CD4-positive, CD25-positive, alpha-beta regulatory T cell (primary cell): ENCODE measurements around the gene CASP7. TPM values are rescaled to one million over a fixed set of nuclear protein-coding genes. Genes with fewer than 3 reads are reported as not detected.
A peak's percentile ranks its signal among the peaks of the same experiment; 100 is the strongest.

Source experiments
- ATAC-seq, 2 donors: fragments of 150-1000 bp; cut with Tn5 transposase; one replicate each; pipeline ENCODE4 v1.10.0; 2021; ENCODE audit warnings: low read depth in 2 of 2, moderate number of reproducible peaks in 2 of 2, moderate library complexity in 1 of 2
- DNase-seq, 3 donors: peaks; one replicate each; pipeline versions ENCODE4 v3.0.0 to v3.0.0-alpha.2; 2012 to 2022; ENCODE audit warnings: mixed read lengths in 1 of 3
- H3K27ac ChIP-seq: one replicate; pipeline ENCODE4 v1.7.0; 2013; ENCODE audit warnings: mild to moderate bottlenecking, low read length; ENCODE audit not compliant: insufficient read depth, poor library complexity, severe bottlenecking
- H3K27me3 ChIP-seq: one replicate; pipeline ENCODE4 v1.7.0; 2013; ENCODE audit warnings: low read length; ENCODE audit not compliant: control insufficient read depth, insufficient read depth
- H3K36me3 ChIP-seq: one replicate; pipeline ENCODE4 v1.7.0; 2013; ENCODE audit warnings: mild to moderate bottlenecking, low read length, moderate library complexity; ENCODE audit not compliant: control insufficient read depth, insufficient read depth
- H3K4me1 ChIP-seq: 2 replicates; pipeline ENCODE4 v1.7.0; 2013; ENCODE audit warnings: mild to moderate bottlenecking, low read length; ENCODE audit not compliant: insufficient read depth, control insufficient read depth, poor library complexity, severe bottlenecking
- H3K4me3 ChIP-seq: one replicate; pipeline ENCODE4 v1.7.0; 2013; ENCODE audit warnings: low read depth, mild to moderate bottlenecking, low read length, moderate library complexity
- H3K9me3 ChIP-seq, 2 experiments: 1 replicate in 1 of 2; 2 replicates in 1 of 2; pipeline ENCODE4 v1.7.0; 2013; ENCODE audit warnings: low read length in 2 of 2, mild to moderate bottlenecking in 1 of 2, moderate library complexity in 1 of 2; ENCODE audit not compliant: control insufficient read depth in 2 of 2
- H3K27ac Mint-ChIP-seq, 3 donors: one replicate each; pipeline ENCODE4 v1.8.0; 2020 to 2022; ENCODE audit warnings: mild to moderate bottlenecking in 3 of 3, mixed read lengths in 3 of 3, moderate library complexity in 2 of 3
- H3K27me3 Mint-ChIP-seq: one replicate; pipeline ENCODE4 v1.8.0; 2022; ENCODE audit warnings: mild to moderate bottlenecking, mixed read lengths
- H3K36me3 Mint-ChIP-seq: one replicate; pipeline ENCODE4 v1.8.0; 2020; ENCODE audit warnings: mixed read lengths
- H3K4me1 Mint-ChIP-seq, 4 donors: one replicate each; pipeline ENCODE4 v1.8.0; 2020 to 2022; ENCODE audit warnings: mixed read lengths in 4 of 4, mild to moderate bottlenecking in 1 of 4
- H3K4me3 Mint-ChIP-seq, 4 donors: one replicate each; pipeline ENCODE4 v1.8.0; 2020 to 2022; ENCODE audit warnings: mild to moderate bottlenecking in 4 of 4, mixed read lengths in 4 of 4, moderate library complexity in 3 of 4
- H3K9me3 Mint-ChIP-seq, 7 donors: one replicate each; pipeline ENCODE4 v1.8.0; 2020 to 2022; ENCODE audit warnings: mixed read lengths in 7 of 7, mild to moderate bottlenecking in 3 of 7, moderate library complexity in 2 of 7
- polyA plus RNA-seq, 4 donors: library from polyadenylated mRNA; unstranded; fragments of 300-500 nt; fragmentation: Illumina TruSeq; gene quantifications; one replicate each; pipeline ENCODE4 v1.2.3, GENCODE V29; 2021
- total RNA-seq: library from RNA; stranded (reverse); gene quantifications from one replicate; pipeline ENCODE4 v1.2.3, GENCODE V29; 2022

Gene CASP7
- total and polyA plus RNA-seq, 5 donors from 2014 or later, result 11.1 to 24.2 (median 21.7) TPM

DNA sequence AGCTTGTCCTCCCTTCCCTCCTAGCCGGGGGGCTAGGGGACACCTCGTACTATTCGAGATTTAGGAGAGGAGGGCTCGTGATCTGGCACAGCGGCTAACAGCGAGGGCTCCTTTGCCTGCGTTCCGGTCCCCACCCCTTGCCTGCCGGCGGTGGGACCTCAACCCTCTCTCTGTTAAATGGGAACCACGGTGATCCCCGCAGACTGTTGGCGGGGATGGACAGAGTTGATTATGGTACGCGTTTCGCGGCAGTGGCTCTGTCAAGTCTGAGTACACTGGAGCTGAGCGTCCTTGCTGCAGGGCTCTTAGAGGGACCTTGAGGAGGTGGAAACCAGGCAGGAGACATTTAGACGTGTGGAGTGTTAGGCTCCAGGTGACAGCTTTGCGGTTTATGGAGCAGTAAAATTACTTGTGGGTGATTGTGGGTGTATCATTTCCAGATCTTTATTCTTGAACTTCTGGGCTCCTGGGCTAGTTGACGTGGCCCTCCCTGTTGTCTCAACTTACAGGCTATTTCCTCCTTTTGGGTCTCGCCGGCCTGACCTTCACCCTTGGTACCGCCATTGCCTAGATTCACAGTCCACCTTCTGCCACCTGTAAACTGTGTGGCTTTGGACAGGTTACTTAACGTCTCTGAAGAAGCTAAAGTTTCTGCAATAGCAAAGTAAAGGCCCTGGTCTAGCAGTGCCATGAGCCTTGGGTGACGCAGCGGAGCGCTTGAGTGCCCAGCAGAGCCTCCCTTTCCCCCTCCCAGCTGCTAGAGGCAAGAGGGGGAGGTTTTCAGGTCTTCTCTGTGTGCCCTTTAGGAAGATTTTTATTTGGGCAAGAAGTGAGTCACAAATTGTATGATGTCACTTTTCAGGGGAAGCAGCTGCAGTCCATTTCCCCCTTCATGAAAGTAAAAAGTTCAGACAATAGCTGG, 739 bp downstream of the CASP7 start:
- H3K27ac ChIP-seq, result peak overlapping the region; percentile 76
- peaks cover 4% of the 10 kb centered on the region for H3K36me3 ChIP-seq
- H3K4me1 ChIP-seq, result peaks cover 26% of the 10 kb centered on the region
- DNase-seq (peak in 1 of 3 donors; percentile 54), ATAC-seq (peak; percentile 23 to 25)
- peaks cover 2 to 11% (median 4%) of the 10 kb centered on the region in 7 donors for H3K9me3 Mint-ChIP-seq
- peaks cover 26 to 55% (median 37%) of the 10 kb centered on the region in 4 donors for H3K4me1 Mint-ChIP-seq
- H3K27ac Mint-ChIP-seq, result peak overlapping the region; percentile 95 to 97 (median 97)
- peaks cover 0 to 2% of the 10 kb centered on the region in 2 experiments for H3K9me3 ChIP-seq
- peaks cover 19% of the 10 kb centered on the region for H3K36me3 Mint-ChIP-seq
- peak overlapping the region; percentile 85 for H3K4me3 ChIP-seq
- peak overlapping the region; percentile 93 to 99 (median 97) for H3K4me3 Mint-ChIP-seq
- H3K27me3 Mint-ChIP-seq, result no peaks in the 10 kb centered on the region
- no peaks in the 10 kb centered on the region for H3K27me3 ChIP-seq

DNA sequence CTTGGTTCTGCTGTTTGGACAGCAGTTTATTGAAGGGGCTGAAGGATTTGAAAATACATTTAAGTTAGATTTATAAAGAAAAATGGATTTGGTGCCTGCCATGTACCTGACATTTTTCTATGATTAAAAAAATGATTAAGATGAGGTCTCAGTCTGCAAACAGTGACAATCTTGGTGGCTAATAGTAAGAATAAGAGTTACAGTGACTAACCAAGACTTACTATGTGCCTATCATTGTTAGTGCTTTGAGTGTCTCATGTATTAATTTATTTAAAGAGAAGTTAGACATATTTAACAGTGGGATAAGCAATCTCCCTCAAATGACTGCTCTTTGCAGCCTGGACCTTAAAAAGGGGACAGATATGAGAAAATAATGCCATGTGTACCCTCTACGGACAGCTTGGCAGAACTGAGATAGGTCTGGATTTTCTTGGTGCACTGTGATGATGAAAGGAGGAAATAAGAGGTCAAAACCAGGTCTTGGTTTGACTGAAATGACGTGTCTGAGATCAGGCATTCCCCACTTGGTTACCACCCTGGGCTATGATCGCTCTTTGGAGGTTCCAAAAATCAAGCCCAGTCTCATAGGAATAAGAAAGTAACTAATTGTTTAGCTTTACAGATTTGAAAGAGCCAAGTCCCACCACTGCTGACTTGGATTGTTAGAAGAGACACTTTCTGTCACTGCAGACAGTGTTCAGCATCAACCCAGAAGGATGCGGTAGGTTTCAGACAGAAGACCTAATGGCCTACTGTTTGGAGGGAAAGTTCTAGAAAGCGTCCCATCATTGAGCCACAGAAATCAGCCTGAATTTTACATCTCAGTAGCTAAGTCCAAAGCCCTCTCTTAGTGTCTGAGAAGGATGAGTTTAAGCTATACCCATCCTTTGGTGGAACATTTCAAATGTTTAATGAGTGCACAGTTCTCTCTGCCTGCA, 2.1 kb downstream of the CASP7 start:
- no peaks in the 10 kb centered on the region for H3K27me3 Mint-ChIP-seq
- H3K4me3 Mint-ChIP-seq, result peak overlapping the region; percentile 93 to 99 (median 97)
- peak in 1 of 3 donors; percentile 47 for DNase-seq
- H3K27ac Mint-ChIP-seq, result peak overlapping the region; percentile 80 to 97 (median 95)
- Histone ChIP-seq H3K4me1 (peaks cover 26% of the 10 kb centered on the region), H3K36me3 (peaks cover 4% of the 10 kb centered on the region), H3K27ac (peak overlapping the region; percentile 76), H3K27me3 (no peaks in the 10 kb centered on the region), H3K9me3 (peaks cover 9 to 13% of the 10 kb centered on the region in 2 experiments), H3K4me3 (peak overlapping the region; percentile 85)
- peaks cover 2 to 20% (median 6%) of the 10 kb centered on the region in 7 donors for H3K9me3 Mint-ChIP-seq
- peaks cover 26 to 57% (median 40%) of the 10 kb centered on the region in 4 donors for H3K4me1 Mint-ChIP-seq
- peaks cover 24% of the 10 kb centered on the region for H3K36me3 Mint-ChIP-seq
- ATAC-seq, result no peak

DNA sequence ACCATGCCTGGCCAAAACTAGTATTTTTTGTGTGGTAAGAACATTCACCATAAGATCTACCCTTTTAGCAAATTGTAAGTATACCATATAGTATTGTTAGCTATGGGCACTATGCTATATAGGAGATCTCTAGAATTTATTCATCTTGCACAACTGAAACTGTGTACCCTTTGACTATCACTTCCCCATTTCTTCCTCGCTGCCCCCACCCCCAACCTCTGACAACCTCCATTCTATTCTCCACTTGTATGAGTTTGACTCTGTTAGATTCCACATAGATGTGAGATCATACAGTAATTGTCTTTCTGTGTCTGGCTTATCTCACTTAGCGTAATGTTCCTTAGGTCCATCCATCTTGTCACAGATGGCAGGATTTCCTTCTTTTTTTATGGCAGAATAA, 3.6 kb downstream of the CASP7 start:
- H3K4me3 Mint-ChIP-seq, result peak overlapping the region in 3 of 4 donors; percentile 5 to 82 (median 57)

DNA sequence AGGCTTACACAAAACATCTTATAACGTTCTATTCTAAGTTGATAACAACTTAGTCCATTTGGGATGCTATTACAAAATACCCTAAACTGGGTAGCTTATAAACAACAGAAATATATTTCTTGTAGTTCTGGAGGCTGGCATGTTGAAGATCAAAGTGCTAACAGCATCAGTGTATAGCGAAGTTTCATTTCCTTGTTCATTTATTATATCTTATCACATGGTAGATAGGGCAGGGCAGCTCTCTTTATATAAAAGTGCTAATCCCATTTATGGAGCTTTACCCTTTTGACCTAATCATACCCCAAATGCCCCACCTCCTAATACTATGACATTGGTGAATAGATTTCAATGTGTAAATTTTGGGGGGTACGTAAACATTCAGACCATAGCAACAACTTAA, 6.3 kb downstream of the CASP7 start:
- Mint-ChIP-seq H3K4me1 (peaks cover 44 to 63% (median 52%) of the 10 kb centered on the region in 4 donors), H3K9me3 (peaks cover 2 to 50% (median 15%) of the 10 kb centered on the region in 7 donors), H3K27me3 (no peaks in the 10 kb centered on the region), H3K27ac (no peak overlapping the region), H3K4me3 (no peak overlapping the region), H3K36me3 (peaks cover 47% of the 10 kb centered on the region)
- H3K36me3 ChIP-seq, result peaks cover 9% of the 10 kb centered on the region
- DNase-seq (no peak), ATAC-seq (no peak)
- peaks cover 17 to 26% of the 10 kb centered on the region in 2 experiments for H3K9me3 ChIP-seq
- H3K4me1 ChIP-seq, result peaks cover 15% of the 10 kb centered on the region
- no peaks in the 10 kb centered on the region for H3K27me3 ChIP-seq
- no peak overlapping the region for H3K27ac ChIP-seq
- H3K4me3 ChIP-seq, result no peak overlapping the region

More for the DNA sequence above, 3.6 kb downstream of the CASP7 start:
- no peak overlapping the region for H3K4me3 ChIP-seq
- no peaks in the 10 kb centered on the region for H3K27me3 ChIP-seq
- DNase-seq, result no peak
- no peak overlapping the region for H3K27ac ChIP-seq
- ATAC-seq, result no peak
- Mint-ChIP-seq H3K27me3 (no peaks in the 10 kb centered on the region), H3K9me3 (peaks cover 2 to 32% (median 10%) of the 10 kb centered on the region in 7 donors), H3K36me3 (peaks cover 36% of the 10 kb centered on the region), H3K27ac (peak overlapping the region in 1 of 3 donors; percentile 16), H3K4me1 (peaks cover 29 to 60% (median 44%) of the 10 kb centered on the region in 4 donors)
- H3K36me3 ChIP-seq, result peaks cover 9% of the 10 kb centered on the region
- peaks cover 17 to 21% of the 10 kb centered on the region in 2 experiments for H3K9me3 ChIP-seq
- peaks cover 26% of the 10 kb centered on the region for H3K4me1 ChIP-seq

DNA sequence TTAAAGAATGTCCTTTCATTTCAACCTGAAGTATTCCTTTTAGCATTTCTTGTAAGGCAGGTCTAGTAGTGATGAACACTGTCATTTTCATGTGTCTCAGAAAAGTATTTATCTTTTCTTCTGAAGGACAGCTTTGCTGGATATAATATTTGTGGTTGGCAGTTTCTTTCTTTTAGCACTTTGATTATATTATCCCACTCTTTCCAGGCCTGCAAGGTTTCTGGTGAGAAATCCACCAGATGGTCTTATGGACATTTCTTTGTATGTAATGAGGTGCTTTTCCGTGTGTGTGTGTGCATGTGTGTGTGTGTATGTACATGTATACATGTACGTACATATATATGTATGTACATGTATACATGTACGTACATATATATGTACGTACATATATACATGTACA, 7.3 kb downstream of the CASP7 start:
- Histone ChIP-seq H3K27me3 (no peaks in the 10 kb centered on the region), H3K36me3 (peaks cover 13% of the 10 kb centered on the region), H3K4me1 (peaks cover 5% of the 10 kb centered on the region), H3K27ac (no peak overlapping the region), H3K9me3 (peaks cover 22 to 29% of the 10 kb centered on the region in 2 experiments), H3K4me3 (no peak overlapping the region)
- no peak for ATAC-seq
- Mint-ChIP-seq H3K4me3 (peak overlapping the region in 1 of 4 donors; percentile 28), H3K4me1 (peaks cover 34 to 53% (median 43%) of the 10 kb centered on the region in 4 donors), H3K27ac (peak overlapping the region in 1 of 3 donors; percentile 45), H3K27me3 (no peaks in the 10 kb centered on the region), H3K9me3 (peaks cover 2 to 55% (median 15%) of the 10 kb centered on the region in 7 donors), H3K36me3 (peaks cover 52% of the 10 kb centered on the region)
- no peak for DNase-seq

DNA sequence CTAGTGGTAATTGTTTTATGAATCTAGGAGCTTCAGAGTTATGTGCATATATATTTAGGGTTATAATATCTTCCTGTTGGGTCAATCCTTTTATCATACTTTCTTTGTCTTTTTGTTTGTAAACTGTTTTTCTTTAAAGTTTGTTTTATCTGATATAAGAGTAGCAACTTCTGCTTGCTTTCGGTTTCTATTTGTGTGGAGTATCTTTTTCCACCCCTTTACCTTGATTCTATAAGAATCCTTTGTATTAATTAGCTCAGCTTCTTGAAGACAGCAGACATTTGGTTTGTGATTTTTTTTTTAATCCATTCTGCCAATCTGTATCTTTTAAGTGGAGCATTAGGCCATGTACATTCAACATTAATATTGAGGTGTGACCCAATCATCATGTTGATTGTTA, 9.3 kb downstream of the CASP7 start:
- Histone ChIP-seq H3K4me1 (no peaks in the 10 kb centered on the region), H3K36me3 (peaks cover 27% of the 10 kb centered on the region), H3K4me3 (peak overlapping the region; percentile 62), H3K27ac (no peak overlapping the region), H3K9me3 (peaks cover 42 to 48% of the 10 kb centered on the region in 2 experiments), H3K27me3 (no peaks in the 10 kb centered on the region)
- Mint-ChIP-seq H3K9me3 (peaks cover 2 to 73% (median 19%) of the 10 kb centered on the region in 7 donors), H3K36me3 (peaks cover 64% of the 10 kb centered on the region), H3K27me3 (no peaks in the 10 kb centered on the region), H3K4me3 (peak overlapping the region in 3 of 4 donors; percentile 16 to 70 (median 29)), H3K4me1 (peaks cover 27 to 39% (median 33%) of the 10 kb centered on the region in 4 donors), H3K27ac (peak overlapping the region in 1 of 3 donors; percentile 82)
- DNase-seq, result peak in 1 of 3 donors; percentile 39
- ATAC-seq, result no peak

DNA sequence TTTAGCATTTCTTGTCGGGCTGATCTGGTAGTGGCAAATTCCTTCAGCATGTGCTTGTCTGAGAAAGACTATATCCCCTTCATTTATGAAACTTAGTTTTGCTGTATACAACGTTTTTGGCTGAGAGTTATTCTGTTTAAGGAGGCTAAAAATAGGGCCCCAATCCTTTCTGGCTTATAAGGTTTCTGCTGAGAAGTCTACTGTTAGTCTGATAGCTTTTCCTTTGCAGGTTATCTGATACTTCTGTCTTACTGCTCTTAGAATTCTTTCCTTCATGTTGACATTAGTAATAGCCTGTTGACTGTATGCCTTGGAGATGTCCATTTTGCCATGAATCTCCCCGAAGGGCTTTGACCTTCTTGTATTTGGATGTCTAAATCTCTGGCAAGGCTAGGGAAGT, 9.9 kb downstream of the CASP7 start:
- peaks cover 2 to 73% (median 19%) of the 10 kb centered on the region in 7 donors for H3K9me3 Mint-ChIP-seq
- DNase-seq, result no peak
- H3K4me1 Mint-ChIP-seq, result peaks cover 27 to 35% (median 30%) of the 10 kb centered on the region in 4 donors
- H3K27ac Mint-ChIP-seq, result no peak overlapping the region
- H3K36me3 ChIP-seq, result peaks cover 33% of the 10 kb centered on the region
- no peak overlapping the region for H3K27ac ChIP-seq
- H3K4me3 ChIP-seq, result peak overlapping the region; percentile 62
- peaks cover 59% of the 10 kb centered on the region for H3K36me3 Mint-ChIP-seq
- no peaks in the 10 kb centered on the region for H3K27me3 Mint-ChIP-seq
- H3K4me1 ChIP-seq, result no peaks in the 10 kb centered on the region
- peak overlapping the region in 2 of 4 donors; percentile 29 to 70 for H3K4me3 Mint-ChIP-seq
- H3K27me3 ChIP-seq, result no peaks in the 10 kb centered on the region
- ATAC-seq, result no peak
- peaks cover 44 to 49% of the 10 kb centered on the region in 2 experiments for H3K9me3 ChIP-seq
